ENCODE results near the gene COMMD3. TPM values are rescaled to one million over a fixed set of nuclear protein-coding genes. Genes with fewer than 3 reads are reported as not detected.

The COMMD3 gene
- polyA plus RNA-seq, 1 donor from 2014 or later: 272 TPM

DNA sequence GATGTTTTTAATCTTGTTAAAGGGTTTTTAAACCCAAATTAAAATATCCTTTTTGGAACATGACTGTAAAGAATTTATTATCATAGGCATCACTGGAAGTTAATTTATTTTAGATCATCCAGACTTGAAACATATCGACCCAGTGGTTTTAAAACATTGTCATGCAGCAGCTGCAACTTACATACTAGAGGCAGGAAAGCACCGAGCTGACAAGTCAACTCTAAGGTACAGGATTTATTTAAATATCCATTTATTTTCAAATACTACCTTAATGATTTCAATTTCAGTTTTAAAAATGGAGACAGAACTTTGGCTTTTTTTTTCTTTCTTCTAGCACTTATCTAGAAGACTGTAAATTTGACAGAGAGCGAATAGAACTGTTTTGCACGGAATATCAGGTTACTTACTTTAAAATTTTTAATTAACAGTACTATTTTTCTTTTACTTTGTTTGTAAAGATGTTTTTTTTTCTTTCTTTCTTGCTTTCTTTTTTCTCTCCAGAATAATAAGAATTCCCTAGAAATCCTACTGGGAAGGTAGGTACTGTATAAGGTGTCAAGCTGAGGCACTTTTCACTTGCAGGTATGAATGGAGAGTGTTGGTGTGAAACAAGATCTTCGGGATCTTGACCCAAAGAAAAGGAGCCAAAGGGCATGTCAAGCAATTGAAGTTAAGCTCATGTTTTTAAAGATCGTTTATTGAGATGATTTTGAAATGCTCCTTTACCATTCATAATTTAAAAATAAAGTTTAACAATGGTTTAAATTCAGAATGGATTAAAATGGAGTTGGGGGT is 1.8 kb downstream of the COMMD3 start:
- peaks cover 41% of the 10 kb centered on the region for H3K79me2 ChIP-seq (replicated peaks; ENCODE audit: insufficient read depth, low read length)
- H3K36me3 ChIP-seq (ENCODE audit: insufficient read depth, low read length): no peaks in the 10 kb centered on the region
- H3K27me3 ChIP-seq (ENCODE audit: insufficient read depth, low read depth, low read length): peaks cover 54% of the 10 kb centered on the region
- no peak overlapping the region for H3K9ac ChIP-seq (ENCODE audit: low read length)
- H2AFZ ChIP-seq (ENCODE audit: low read depth, low read length): no peak overlapping the region
- TF ChIP-seq POLR2AphosphoS5 (IDR thresholded peaks at IDR 0.05) (peak; percentile 12), TAF1 (IDR thresholded peaks at IDR 0.05; ENCODE audit: low read depth) (no peak)
- peak overlapping the region; percentile 83 for H3K4me3 ChIP-seq (ENCODE audit: low read length)
- no peak overlapping the region for H3K27ac ChIP-seq (ENCODE audit: low read length)
- H3F3A ChIP-seq (ENCODE audit: insufficient read depth, low read length, poor library complexity, severe bottlenecking): peaks cover 9% of the 10 kb centered on the region
- H3K4me2 ChIP-seq (ENCODE audit: low read length): peak overlapping the region; percentile 77
- H3K9me2 ChIP-seq (ENCODE audit: insufficient read depth, low read length): no peaks in the 10 kb centered on the region
- no peaks in the 10 kb centered on the region for H3K9me3 ChIP-seq (ENCODE audit: low read length)
- no peaks in the 10 kb centered on the region for H4K20me1 ChIP-seq (ENCODE audit: insufficient read depth)

DNA sequence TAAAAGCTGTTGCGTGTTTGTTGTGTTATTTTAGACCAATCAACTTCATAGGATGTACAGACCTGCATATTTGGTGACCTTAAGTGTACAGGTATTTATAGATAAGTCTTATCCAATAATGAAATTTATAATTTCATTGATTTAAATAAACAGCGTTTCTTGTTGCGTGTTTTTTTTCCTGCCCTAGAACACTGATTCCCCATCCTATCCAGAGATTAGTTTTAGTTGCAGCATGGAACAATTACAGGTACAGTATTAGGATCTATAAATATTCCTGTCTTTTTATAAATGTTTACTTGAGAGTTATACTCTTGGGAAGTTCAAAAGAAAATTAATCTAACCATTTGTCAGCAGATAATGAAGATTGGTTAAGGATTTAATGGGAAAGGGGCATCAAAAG is 2.6 kb downstream of the COMMD3 start:
- H3K79me2 ChIP-seq (replicated peaks; ENCODE audit: insufficient read depth, low read length): peaks cover 49% of the 10 kb centered on the region
- H2AFZ ChIP-seq (ENCODE audit: low read depth, low read length): no peak overlapping the region
- H3K36me3 ChIP-seq (ENCODE audit: insufficient read depth, low read length): no peaks in the 10 kb centered on the region
- no peaks in the 10 kb centered on the region for H4K20me1 ChIP-seq (ENCODE audit: insufficient read depth)
- H3K9me2 ChIP-seq (ENCODE audit: insufficient read depth, low read length): no peaks in the 10 kb centered on the region
- H3K9ac ChIP-seq (ENCODE audit: low read length): no peak overlapping the region
- H3K27me3 ChIP-seq (ENCODE audit: insufficient read depth, low read depth, low read length): peaks cover 55% of the 10 kb centered on the region
- H3F3A ChIP-seq (ENCODE audit: insufficient read depth, low read length, poor library complexity, severe bottlenecking): peaks cover 9% of the 10 kb centered on the region
- no peak overlapping the region for H3K4me2 ChIP-seq (ENCODE audit: low read length)
- TF ChIP-seq EZH2 (IDR thresholded peaks at IDR 0.05; ENCODE audit: borderline replicate concordance, insufficient read depth, low read length, poor library complexity, severe bottlenecking): no peak
- TF ChIP-seq SMC3 (conservative IDR thresholded peaks at IDR 0.05; ENCODE audit: poor library complexity): no peak
- TF ChIP-seq POLR2AphosphoS5 (IDR thresholded peaks at IDR 0.05): peak; percentile 43
- no peak for TF ChIP-seq MXI1 (conservative IDR thresholded peaks at IDR 0.05; ENCODE audit: poor library complexity, severe bottlenecking)
- TF ChIP-seq TAF1 (IDR thresholded peaks at IDR 0.05; ENCODE audit: low read depth): no peak
- no peak overlapping the region for H3K4me3 ChIP-seq (ENCODE audit: low read length)
- no peaks in the 10 kb centered on the region for H3K9me3 ChIP-seq (ENCODE audit: low read length)
- no peak overlapping the region for H3K27ac ChIP-seq (ENCODE audit: low read length)

DNA sequence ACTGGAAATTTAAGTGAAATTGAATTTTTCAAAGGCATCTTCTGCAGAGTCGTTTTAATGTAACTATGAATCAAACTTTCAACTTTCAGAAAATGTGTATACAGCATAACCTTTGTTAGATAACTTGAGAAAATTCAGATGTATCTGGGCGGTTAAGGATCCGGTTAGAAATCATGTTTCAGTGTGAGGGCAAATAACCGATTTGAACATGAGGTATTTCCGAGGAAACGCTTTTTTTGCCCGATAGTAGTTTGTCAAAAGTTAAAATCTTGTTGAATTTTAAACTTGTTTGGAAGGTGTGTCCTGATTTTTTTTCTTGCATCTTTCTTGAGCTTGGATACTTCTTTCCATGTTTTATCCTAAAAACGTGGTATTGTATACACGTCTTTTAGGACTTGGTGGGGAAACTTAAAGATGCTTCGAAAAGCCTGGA is 3.4 kb downstream of the COMMD3 start:
- Histone ChIP-seq H3K9me2 (ENCODE audit: insufficient read depth, low read length) (no peaks in the 10 kb centered on the region), H3K36me3 (ENCODE audit: insufficient read depth, low read length) (no peaks in the 10 kb centered on the region), H3K4me3 (ENCODE audit: low read length) (peak overlapping the region; percentile 57), H3K27me3 (ENCODE audit: insufficient read depth, low read depth, low read length) (peaks cover 56% of the 10 kb centered on the region), H2AFZ (ENCODE audit: low read depth, low read length) (no peak overlapping the region), H3K4me2 (ENCODE audit: low read length) (no peak overlapping the region), H3K79me2 (replicated peaks; ENCODE audit: insufficient read depth, low read length) (peaks cover 57% of the 10 kb centered on the region), H3K9ac (ENCODE audit: low read length) (no peak overlapping the region), H3K27ac (ENCODE audit: low read length) (no peak overlapping the region), H4K20me1 (ENCODE audit: insufficient read depth) (peaks cover 8% of the 10 kb centered on the region), H3F3A (ENCODE audit: insufficient read depth, low read length, poor library complexity, severe bottlenecking) (peaks cover 9% of the 10 kb centered on the region), H3K9me3 (ENCODE audit: low read length) (no peaks in the 10 kb centered on the region)
- TF ChIP-seq RAD21 (conservative IDR thresholded peaks at IDR 0.05) (no peak), EP300 (conservative IDR thresholded peaks at IDR 0.05; ENCODE audit: poor library complexity, severe bottlenecking) (no peak), EZH2 (IDR thresholded peaks at IDR 0.05; ENCODE audit: borderline replicate concordance, insufficient read depth, low read length, poor library complexity, severe bottlenecking) (no peak), POLR2AphosphoS5 (IDR thresholded peaks at IDR 0.05) (no peak), SMC3 (conservative IDR thresholded peaks at IDR 0.05; ENCODE audit: poor library complexity) (no peak), TAF1 (IDR thresholded peaks at IDR 0.05; ENCODE audit: low read depth) (no peak), MXI1 (conservative IDR thresholded peaks at IDR 0.05; ENCODE audit: poor library complexity, severe bottlenecking) (no peak)
- TF ChIP-seq, protein P1, sequence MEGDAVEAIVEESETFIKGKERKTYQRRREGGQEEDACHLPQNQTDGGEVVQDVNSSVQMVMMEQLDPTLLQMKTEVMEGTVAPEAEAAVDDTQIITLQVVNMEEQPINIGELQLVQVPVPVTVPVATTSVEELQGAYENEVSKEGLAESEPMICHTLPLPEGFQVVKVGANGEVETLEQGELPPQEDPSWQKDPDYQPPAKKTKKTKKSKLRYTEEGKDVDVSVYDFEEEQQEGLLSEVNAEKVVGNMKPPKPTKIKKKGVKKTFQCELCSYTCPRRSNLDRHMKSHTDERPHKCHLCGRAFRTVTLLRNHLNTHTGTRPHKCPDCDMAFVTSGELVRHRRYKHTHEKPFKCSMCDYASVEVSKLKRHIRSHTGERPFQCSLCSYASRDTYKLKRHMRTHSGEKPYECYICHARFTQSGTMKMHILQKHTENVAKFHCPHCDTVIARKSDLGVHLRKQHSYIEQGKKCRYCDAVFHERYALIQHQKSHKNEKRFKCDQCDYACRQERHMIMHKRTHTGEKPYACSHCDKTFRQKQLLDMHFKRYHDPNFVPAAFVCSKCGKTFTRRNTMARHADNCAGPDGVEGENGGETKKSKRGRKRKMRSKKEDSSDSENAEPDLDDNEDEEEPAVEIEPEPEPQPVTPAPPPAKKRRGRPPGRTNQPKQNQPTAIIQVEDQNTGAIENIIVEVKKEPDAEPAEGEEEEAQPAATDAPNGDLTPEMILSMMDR (IDR thresholded peaks at IDR 0.05; ENCODE audit: poor library complexity, severe bottlenecking): no peak
- TF ChIP-seq, protein P2, sequence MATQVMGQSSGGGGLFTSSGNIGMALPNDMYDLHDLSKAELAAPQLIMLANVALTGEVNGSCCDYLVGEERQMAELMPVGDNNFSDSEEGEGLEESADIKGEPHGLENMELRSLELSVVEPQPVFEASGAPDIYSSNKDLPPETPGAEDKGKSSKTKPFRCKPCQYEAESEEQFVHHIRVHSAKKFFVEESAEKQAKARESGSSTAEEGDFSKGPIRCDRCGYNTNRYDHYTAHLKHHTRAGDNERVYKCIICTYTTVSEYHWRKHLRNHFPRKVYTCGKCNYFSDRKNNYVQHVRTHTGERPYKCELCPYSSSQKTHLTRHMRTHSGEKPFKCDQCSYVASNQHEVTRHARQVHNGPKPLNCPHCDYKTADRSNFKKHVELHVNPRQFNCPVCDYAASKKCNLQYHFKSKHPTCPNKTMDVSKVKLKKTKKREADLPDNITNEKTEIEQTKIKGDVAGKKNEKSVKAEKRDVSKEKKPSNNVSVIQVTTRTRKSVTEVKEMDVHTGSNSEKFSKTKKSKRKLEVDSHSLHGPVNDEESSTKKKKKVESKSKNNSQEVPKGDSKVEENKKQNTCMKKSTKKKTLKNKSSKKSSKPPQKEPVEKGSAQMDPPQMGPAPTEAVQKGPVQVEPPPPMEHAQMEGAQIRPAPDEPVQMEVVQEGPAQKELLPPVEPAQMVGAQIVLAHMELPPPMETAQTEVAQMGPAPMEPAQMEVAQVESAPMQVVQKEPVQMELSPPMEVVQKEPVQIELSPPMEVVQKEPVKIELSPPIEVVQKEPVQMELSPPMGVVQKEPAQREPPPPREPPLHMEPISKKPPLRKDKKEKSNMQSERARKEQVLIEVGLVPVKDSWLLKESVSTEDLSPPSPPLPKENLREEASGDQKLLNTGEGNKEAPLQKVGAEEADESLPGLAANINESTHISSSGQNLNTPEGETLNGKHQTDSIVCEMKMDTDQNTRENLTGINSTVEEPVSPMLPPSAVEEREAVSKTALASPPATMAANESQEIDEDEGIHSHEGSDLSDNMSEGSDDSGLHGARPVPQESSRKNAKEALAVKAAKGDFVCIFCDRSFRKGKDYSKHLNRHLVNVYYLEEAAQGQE (IDR thresholded peaks at IDR 0.05; ENCODE audit: borderline replicate concordance): no peak

Measured in neural cell (in vitro differentiated cells).